GM19025 (cell line): ENCODE data around the gene TTL.
A peak's percentile ranks its signal among the peaks of the same experiment; 100 is the strongest.
"Not testable (repeated sequence)": the region's sequence is repeated elsewhere in the genome, so short reads cannot be mapped to it uniquely, and the experiment has no call there.

Experiments
- ATAC-seq: cut with Tn5 transposase; IDR thresholded peaks from one replicate; pipeline ENCODE4 v1.9.1; 2021; ENCODE audit warnings: mild to moderate bottlenecking, low read depth, moderate library complexity; ENCODE audit not compliant: unreplicated experiment

The TTL gene

DNA sequence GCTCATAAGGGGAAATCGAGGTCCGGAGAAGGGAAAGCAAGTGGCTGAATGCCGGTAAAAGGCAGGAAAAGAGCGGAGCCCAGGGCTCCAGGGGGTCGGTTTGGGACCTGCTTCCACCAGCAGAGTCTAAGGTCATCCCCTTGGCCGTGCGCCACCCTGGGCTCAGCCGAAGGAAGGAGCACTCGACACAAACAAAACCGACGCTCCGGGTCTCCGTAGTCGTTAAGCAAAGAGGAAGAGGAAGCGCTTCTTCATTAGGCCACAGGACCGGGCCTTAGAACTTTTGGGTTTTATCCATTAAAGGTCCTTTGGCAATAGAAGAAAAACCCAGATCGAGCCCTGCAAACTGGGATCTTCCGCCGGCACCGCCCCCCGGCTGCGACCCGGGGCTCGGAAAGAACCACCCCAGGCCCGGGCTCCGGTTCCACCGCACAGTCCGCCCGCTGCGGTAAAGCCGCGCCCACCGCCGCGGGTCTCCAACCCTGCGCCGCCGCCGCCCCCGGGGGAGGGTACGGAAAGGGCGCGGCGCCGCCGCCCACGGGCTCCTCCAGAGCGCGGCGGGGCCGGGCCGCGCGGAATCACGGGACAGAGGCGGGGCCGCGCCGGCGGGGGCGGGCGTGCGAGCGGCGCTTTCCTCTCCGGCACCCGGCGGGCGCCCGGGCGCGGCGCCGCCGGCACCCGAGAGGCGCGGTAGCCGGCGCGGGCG lies at the start of gene TTL:
TTL (plus strand) TSS at position 629 of the 706 bp plus-strand sequence. CDS start 189 bp downstream, outside the sequence.
- peak; percentile 70 for ATAC-seq

- not testable (repeated sequence) for ATAC-seq
Measured at GRCh38 chr2:112432390-112432734, 49.6 kb upstream of the TTL start.

GRCh38 chr2:112432735-112433479 lies 49.0 kb upstream of the TTL start:
- peak; percentile 56 for ATAC-seq

- ATAC-seq, result peak; percentile 98
Measured at GRCh38 chr2:112433480-112433879, 48.5 kb upstream of the TTL start, which contains the start of gene RGPD8. Gene RGPD8 (minus strand): TSS chr2:112433645. CDS start chr2:112433453, 192 bp downstream.

GRCh38 chr2:112433932-112434730 lies 47.8 kb upstream of the TTL start:
- no peak for ATAC-seq

DNA sequence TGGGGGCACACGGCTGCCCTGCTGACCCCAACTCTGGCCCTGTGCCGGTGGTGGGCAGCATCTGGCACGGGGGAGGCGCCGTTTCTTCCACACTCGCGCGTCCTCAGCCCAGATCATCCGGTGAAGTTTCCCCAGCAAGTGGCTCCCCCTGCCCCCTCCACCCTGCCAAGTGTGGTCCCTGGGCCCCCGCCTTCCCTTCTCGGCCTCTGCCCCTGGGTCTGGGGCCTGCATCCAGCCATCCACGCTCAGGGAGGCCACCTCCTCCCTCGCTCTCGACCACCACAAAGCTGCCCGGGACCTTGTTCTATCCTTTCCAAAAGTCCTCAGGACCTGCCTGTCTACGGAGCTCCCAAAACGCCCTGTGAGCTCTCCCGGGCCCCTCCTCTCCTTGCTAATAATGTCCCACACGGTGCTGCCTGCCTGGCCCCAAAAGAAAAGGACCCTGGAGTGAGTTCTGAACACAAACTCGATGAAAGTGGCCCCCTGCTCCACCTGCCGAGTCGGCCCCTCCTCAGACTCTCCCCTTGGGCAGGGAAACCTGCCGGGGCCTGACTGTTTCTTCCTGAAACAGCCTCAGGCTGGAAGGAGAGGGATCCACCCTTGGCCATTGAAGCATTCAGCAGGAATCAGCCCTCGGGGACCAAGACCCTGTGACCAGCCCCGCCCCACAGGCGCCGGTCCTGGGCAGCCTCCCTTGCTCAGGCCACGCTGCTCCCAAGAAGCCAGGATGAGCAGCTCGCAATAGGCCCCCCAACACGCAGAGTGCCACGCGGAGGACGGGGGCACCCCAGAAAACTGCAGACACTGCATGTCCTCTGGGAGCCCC lies 46.9 kb upstream of the TTL start:
- not testable (repeated sequence) for ATAC-seq

DNA sequence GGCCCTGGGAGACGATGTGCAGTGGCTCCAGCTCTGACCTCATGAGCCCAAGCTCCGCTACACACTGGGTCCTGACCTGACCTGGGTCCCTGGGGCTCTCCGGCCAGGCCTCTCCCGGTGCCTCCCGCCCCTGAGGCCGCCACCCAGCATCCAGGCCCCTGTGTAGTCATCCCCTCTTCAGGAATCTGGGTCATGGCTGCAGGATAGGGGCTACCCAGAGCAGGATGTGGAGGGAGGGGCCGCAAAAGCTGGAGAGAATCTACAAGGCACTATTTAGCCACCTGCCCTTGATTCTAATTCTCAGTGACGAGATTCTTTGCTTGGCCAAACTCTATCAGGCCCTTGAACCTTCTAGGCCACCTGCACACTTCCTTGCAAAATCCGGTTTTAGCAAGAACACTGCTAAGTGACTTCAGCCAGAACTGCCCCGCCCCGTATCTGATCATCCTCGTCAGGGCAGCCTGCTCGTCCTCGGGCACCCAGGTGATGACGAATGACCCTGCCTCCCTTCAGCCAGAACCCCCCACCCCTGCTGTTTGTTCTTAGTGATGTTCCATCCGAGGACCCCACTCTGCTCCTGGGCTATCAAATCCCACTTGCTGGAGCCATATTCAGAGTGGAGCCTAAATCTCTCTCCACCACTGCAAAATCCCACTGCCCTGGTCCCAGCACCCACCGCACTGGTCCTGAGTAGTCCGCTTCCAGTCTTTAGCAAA lies 46.1 kb upstream of the TTL start:
- not testable (repeated sequence) for ATAC-seq

DNA sequence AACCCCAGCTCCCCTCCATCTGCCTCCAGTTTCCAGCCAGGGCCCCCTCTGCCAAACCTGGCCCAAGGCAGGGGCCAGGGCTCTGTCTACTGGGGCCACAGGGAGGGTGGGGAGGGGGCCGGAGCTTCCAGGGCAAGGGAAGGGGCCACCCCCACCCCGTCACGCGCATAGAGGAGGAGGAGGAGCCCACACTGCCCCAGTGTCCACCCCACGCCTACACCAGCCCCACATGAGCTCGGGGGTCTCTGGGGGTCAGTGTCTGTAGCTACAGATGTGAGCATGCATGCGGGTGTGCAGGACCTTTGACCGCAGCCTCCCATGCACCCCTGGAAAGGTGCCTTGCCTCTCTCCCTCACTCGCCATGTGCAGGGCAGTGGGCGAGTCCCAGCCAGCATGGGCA lies 45.0 kb upstream of the TTL start:
- ATAC-seq, result not testable (repeated sequence)

GRCh38 chr2:112437405-112437831 lies 44.5 kb upstream of the TTL start:
- ATAC-seq, result not testable (repeated sequence)

GRCh38 chr2:112438603-112439261 lies 43.2 kb upstream of the TTL start:
- ATAC-seq, result not testable (repeated sequence)

GRCh38 chr2:112444256-112444655 lies 37.7 kb upstream of the TTL start:
- ATAC-seq, result not testable (repeated sequence)

GRCh38 chr2:112449854-112450253 lies 32.1 kb upstream of the TTL start:
- no peak for ATAC-seq

GRCh38 chr2:112451317-112451716 lies 30.6 kb upstream of the TTL start:
- ATAC-seq, result no peak

- no peak for ATAC-seq
Measured at GRCh38 chr2:112454586-112454985, 27.4 kb upstream of the TTL start.

DNA sequence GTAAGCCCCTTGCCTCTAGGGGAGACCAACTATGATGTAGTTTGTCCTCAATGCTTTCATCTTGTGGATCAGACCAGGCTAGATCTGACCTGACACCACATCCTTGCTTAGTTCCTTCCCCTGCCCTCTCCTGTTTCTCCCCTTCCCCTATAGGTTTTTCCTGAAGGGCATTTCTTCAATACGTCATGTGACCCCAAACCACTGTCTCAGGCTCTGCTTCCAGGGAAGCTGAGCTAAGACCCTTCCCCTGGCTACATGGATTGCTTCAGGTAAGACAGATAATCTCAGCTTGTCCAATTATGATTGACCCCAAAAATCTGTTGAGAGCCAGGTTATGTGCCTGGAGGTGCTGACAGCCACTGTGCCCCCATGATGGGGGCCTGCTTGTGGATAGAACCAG lies 22.6 kb upstream of the TTL start:
- ATAC-seq, result no peak

- ATAC-seq, result no peak
Measured at GRCh38 chr2:112462178-112462577, 19.8 kb upstream of the TTL start.

- ATAC-seq, result no peak
Measured at GRCh38 chr2:112463256-112463655, 18.7 kb upstream of the TTL start.

DNA sequence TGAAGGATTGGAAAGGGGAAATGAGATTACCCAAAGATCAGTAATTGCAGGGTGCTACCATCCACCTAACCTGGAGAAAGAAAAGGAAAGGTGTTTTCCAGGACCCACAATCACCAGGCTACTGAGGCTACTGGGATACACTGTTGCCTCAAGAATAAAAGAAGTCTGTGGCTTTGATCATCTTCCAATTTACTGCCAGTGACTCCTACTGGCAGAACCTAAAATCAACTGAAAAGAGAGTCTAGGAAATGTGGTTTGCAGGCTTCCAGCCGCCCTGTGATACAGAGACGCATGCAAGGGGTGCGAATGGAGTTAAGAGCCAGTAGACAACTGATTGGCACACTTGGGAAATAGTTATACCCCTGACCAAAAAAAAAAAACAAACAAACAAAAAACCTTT lies 16.6 kb upstream of the TTL start:
- ATAC-seq, result no peak
